Neuronal stem cell (in vitro differentiated cells): ENCODE results near the gene RFT1.

ENCODE experiments used
- DNase-seq: peaks from one replicate; pipeline ENCODE4 v3.0.0-alpha.2; 2013; ENCODE audit warnings: low spot score
- H2AFZ ChIP-seq: one replicate; pipeline ENCODE4 v1.6.1; 2013; ENCODE audit warnings: mild to moderate bottlenecking, low read length, inconsistent platforms
- H2AK5ac ChIP-seq: 2 replicates; pipeline ENCODE4 v1.6.1; 2013; ENCODE audit warnings: low read depth, mild to moderate bottlenecking, inconsistent platforms, low read length, moderate library complexity, mixed read lengths
- H2BK120ac ChIP-seq: 2 replicates; pipeline ENCODE4 v1.6.1; 2013; ENCODE audit warnings: low read depth, mild to moderate bottlenecking, inconsistent platforms, low read length, moderate library complexity, mixed read lengths
- H2BK12ac ChIP-seq: one replicate; pipeline ENCODE4 v1.6.1; 2013; ENCODE audit warnings: low read length, inconsistent platforms
- H2BK15ac ChIP-seq: 2 replicates; pipeline ENCODE4 v1.6.1; 2013; ENCODE audit warnings: mild to moderate bottlenecking, low read length, inconsistent platforms, mixed read lengths
- H2BK5ac ChIP-seq: one replicate; pipeline ENCODE4 v1.6.1; 2013; ENCODE audit warnings: inconsistent platforms, mild to moderate bottlenecking, low read length, moderate library complexity
- H3K14ac ChIP-seq: one replicate; pipeline ENCODE4 v1.6.1; 2013; ENCODE audit warnings: low read length, inconsistent platforms
- H3K18ac ChIP-seq: 2 replicates; pipeline ENCODE4 v1.6.1; 2013; ENCODE audit warnings: low read length, inconsistent platforms
- H3K23ac ChIP-seq: 2 replicates; pipeline ENCODE4 v1.6.1; 2013; ENCODE audit warnings: low read depth, mild to moderate bottlenecking, mixed read lengths, low read length, inconsistent platforms; ENCODE audit not compliant: poor library complexity
- H3K27ac ChIP-seq: replicated peaks from 3 replicates; pipeline ENCODE4 v1.5.1; 2013; ENCODE audit warnings: low read length, inconsistent platforms
- H3K27me3 ChIP-seq, 3 experiments: 2 replicates each; pipeline ENCODE4 v1.6.1; 2013; ENCODE audit warnings: low read length in 3 of 3, mild to moderate bottlenecking in 2 of 3, inconsistent platforms in 1 of 3, low read depth in 1 of 3, mixed read lengths in 1 of 3, moderate library complexity in 1 of 3; ENCODE audit not compliant: control insufficient read depth in 3 of 3, insufficient read depth in 3 of 3
- H3K36me3 ChIP-seq, 2 donors: replicated peaks in 1 of 2; 2 replicates each; pipeline ENCODE4 v1.6.1; 2013; ENCODE audit warnings: low read length in 2 of 2; ENCODE audit not compliant: control insufficient read depth in 2 of 2, insufficient read depth in 2 of 2
- H3K4ac ChIP-seq: 2 replicates; pipeline ENCODE4 v1.6.1; 2013; ENCODE audit warnings: inconsistent platforms, mild to moderate bottlenecking, low read length, moderate library complexity
- H3K4me1 ChIP-seq, 2 donors: 1 replicate in 1 of 2; 2 replicates in 1 of 2; pipeline ENCODE4 v1.6.1; 2013; ENCODE audit warnings: low read length in 2 of 2, low read depth in 1 of 2; ENCODE audit not compliant: control insufficient read depth in 2 of 2, insufficient read depth in 1 of 2
- H3K4me2 ChIP-seq: one replicate; pipeline ENCODE4 v1.6.1; 2013; ENCODE audit warnings: mild to moderate bottlenecking, low read length, inconsistent platforms; ENCODE audit not compliant: insufficient read depth, poor library complexity, severe bottlenecking
- H3K4me3 ChIP-seq, 2 donors: 2 replicates each; pipeline ENCODE4 v1.5.1; 2013; ENCODE audit warnings: low read length in 2 of 2, mild to moderate bottlenecking in 2 of 2, inconsistent platforms in 1 of 2, moderate library complexity in 1 of 2
- H3K79me1 ChIP-seq: one replicate; pipeline ENCODE4 v1.6.1; 2013; ENCODE audit warnings: low read depth, mild to moderate bottlenecking, inconsistent platforms, low read length, moderate library complexity
- H3K9ac ChIP-seq: one replicate; pipeline ENCODE4 v1.6.1; 2013; ENCODE audit warnings: mild to moderate bottlenecking, low read depth, low read length, inconsistent platforms; ENCODE audit not compliant: poor library complexity
- H3K9me3 ChIP-seq, 2 donors: replicated peaks in 1 of 2; 2 replicates each; pipeline versions ENCODE3 to v1.6.1; 2013; ENCODE audit warnings: low read length in 2 of 2, mild to moderate bottlenecking in 2 of 2, inconsistent platforms in 1 of 2, low read depth in 1 of 2, mixed read lengths in 1 of 2, moderate library complexity in 1 of 2; ENCODE audit not compliant: control insufficient read depth in 2 of 2, insufficient read depth in 1 of 2
- H4K8ac ChIP-seq: one replicate; pipeline ENCODE4 v1.6.1; 2013; ENCODE audit warnings: low read depth, mild to moderate bottlenecking, inconsistent platforms, low read length, moderate library complexity
- H4K91ac ChIP-seq: one replicate; pipeline ENCODE4 v1.6.1; 2013; ENCODE audit warnings: low read length, low read depth, mild to moderate bottlenecking, inconsistent platforms; ENCODE audit not compliant: poor library complexity
- WGBS, 2 donors: extraction: QIAGEN DNeasy Blood & Tissue Kit; methylation state at CpG; one replicate each; pipeline ENCODE4 v1.1.7; 2013; ENCODE audit warnings: missing lambda C conversion rate in 2 of 2, mixed read lengths in 1 of 2; ENCODE audit not compliant: insufficient read length in 2 of 2, insufficient replicate concordance in 1 of 2; ENCODE audit errors: extremely low coverage in 2 of 2; 5-methylcytosine and 5-hydroxymethylcytosine counted together

The RFT1 gene

GRCh38 chr3:53114412-53115074, 15.7 kb downstream of the RFT1 start:
- Histone ChIP-seq H2AK5ac (no peak overlapping the region), H3K27me3 (no peaks in the 10 kb centered on the region), H3K9ac (no peak overlapping the region), H3K14ac (no peak overlapping the region), H3K23ac (no peak overlapping the region), H3K36me3 (peaks cover 15 to 76% of the 10 kb centered on the region in 2 donors), H3K4ac (no peak overlapping the region), H2BK15ac (no peak overlapping the region), H3K18ac (no peak overlapping the region), H2AFZ (no peak overlapping the region), H3K9me3 (no peaks in the 10 kb centered on the region), H2BK12ac (no peak overlapping the region), H2BK5ac (no peak overlapping the region), H2BK120ac (no peak overlapping the region), H3K79me1 (no peaks in the 10 kb centered on the region), H3K4me2 (no peak overlapping the region), H3K4me1 (no peaks in the 10 kb centered on the region), H4K8ac (no peak overlapping the region), H3K27ac (no peak overlapping the region), H4K91ac (no peak overlapping the region), H3K4me3 (no peak overlapping the region)
- DNase-seq: no peak
- WGBS, 2 donors: no CpG with 5 or more reads among the region's 5 CpGs

GRCh38 chr3:53114011-53114400, 16.2 kb downstream of the RFT1 start:
- Histone ChIP-seq H3K9ac (no peak overlapping the region), H2BK12ac (no peak overlapping the region), H3K14ac (no peak overlapping the region), H3K4ac (no peak overlapping the region), H3K23ac (no peak overlapping the region), H2AK5ac (no peak overlapping the region), H3K4me3 (no peak overlapping the region), H2AFZ (peak overlapping the region; percentile 41), H3K18ac (no peak overlapping the region), H2BK5ac (no peak overlapping the region), H4K8ac (no peak overlapping the region), H3K4me1 (no peaks in the 10 kb centered on the region), H3K79me1 (no peaks in the 10 kb centered on the region), H2BK120ac (no peak overlapping the region), H3K9me3 (no peaks in the 10 kb centered on the region), H3K27me3 (no peaks in the 10 kb centered on the region), H3K36me3 (peaks cover 16 to 76% of the 10 kb centered on the region in 2 donors), H3K4me2 (no peak overlapping the region), H3K27ac (no peak overlapping the region), H2BK15ac (no peak overlapping the region), H4K91ac (no peak overlapping the region)
- peak; percentile 80 for DNase-seq
- no CpG with 5 or more reads among the region's 5 CpGs for WGBS, 2 donors

GRCh38 chr3:53113293-53114010, 16.8 kb downstream of the RFT1 start:
- DNase-seq: no peak
- Histone ChIP-seq H2BK12ac (no peak overlapping the region), H4K8ac (no peak overlapping the region), H3K4me1 (no peaks in the 10 kb centered on the region), H3K18ac (no peak overlapping the region), H3K79me1 (no peaks in the 10 kb centered on the region), H3K9ac (no peak overlapping the region), H3K36me3 (peaks cover 15 to 72% of the 10 kb centered on the region in 2 donors), H3K27me3 (no peaks in the 10 kb centered on the region), H2AK5ac (no peak overlapping the region), H3K4me3 (no peak overlapping the region), H3K9me3 (no peaks in the 10 kb centered on the region), H3K23ac (no peak overlapping the region), H3K27ac (no peak overlapping the region), H2BK15ac (no peak overlapping the region), H2BK5ac (no peak overlapping the region), H2BK120ac (no peak overlapping the region), H3K4me2 (no peak overlapping the region), H3K14ac (no peak overlapping the region), H4K91ac (no peak overlapping the region), H3K4ac (no peak overlapping the region), H2AFZ (peak overlapping the region; percentile 41)
- no CpG with 5 or more reads among the region's 1 CpG for WGBS, 2 donors

- H4K91ac ChIP-seq: no peak overlapping the region
- H2AFZ ChIP-seq: no peak overlapping the region
- no peak overlapping the region for H2BK12ac ChIP-seq
- no peak overlapping the region for H2BK5ac ChIP-seq
- no peaks in the 10 kb centered on the region for H3K9me3 ChIP-seq
- H3K4me2 ChIP-seq: no peak overlapping the region
- no peaks in the 10 kb centered on the region for H3K79me1 ChIP-seq
- no CpG with 5 or more reads among the region's 3 CpGs for WGBS, 2 donors
- H3K9ac ChIP-seq: no peak overlapping the region
- DNase-seq: no peak
- H2BK15ac ChIP-seq: no peak overlapping the region
- no peak overlapping the region for H3K18ac ChIP-seq
- H3K27ac ChIP-seq: no peak overlapping the region
- no peak overlapping the region for H3K14ac ChIP-seq
- H3K4ac ChIP-seq: no peak overlapping the region
- no peak overlapping the region for H2AK5ac ChIP-seq
- no peak overlapping the region for H2BK120ac ChIP-seq
- no peaks in the 10 kb centered on the region for H3K27me3 ChIP-seq
- no peak overlapping the region for H3K4me3 ChIP-seq
- no peak overlapping the region for H4K8ac ChIP-seq
- H3K4me1 ChIP-seq: no peaks in the 10 kb centered on the region
- H3K36me3 ChIP-seq: peaks cover 9 to 59% of the 10 kb centered on the region in 2 donors
- no peak overlapping the region for H3K23ac ChIP-seq
These were observed 18.4 kb downstream of the RFT1 start for GRCh38 chr3:53111822-53112221.
